Psoas muscle (tissue), 8 donors: Measurements from ENCODE around the gene PPP2R5E. TPM values are rescaled to one million over a fixed set of nuclear protein-coding genes. Genes with fewer than 3 reads are reported as not detected.

Experiments used
- ATAC-seq, 4 donors: fragments of 200-7000 bp; cut with Tn5 transposase; one replicate each; pipeline ENCODE4 v1.9.1; 2020; ENCODE audit warnings: moderate library complexity in 3 of 4, mild to moderate bottlenecking in 2 of 4
- DNase-seq, 2 donors: peaks; one replicate each; pipeline ENCODE4 v3.0.0-alpha.2; 2020
- H3K27ac ChIP-seq: fragments of 200-600 bp; one replicate; pipeline ENCODE4 v1.8.0; 2022
- H3K27me3 ChIP-seq, 3 donors: fragments of 200-600 bp in 1 of 3; one replicate each; pipeline versions ENCODE4 v1.6.1 to v1.8.0; 2013 to 2022; ENCODE audit warnings: low read length in 2 of 3, mild to moderate bottlenecking in 2 of 3, moderate library complexity in 1 of 3; ENCODE audit not compliant: insufficient read depth in 3 of 3
- H3K36me3 ChIP-seq, 2 donors: fragments of 200-600 bp in 1 of 2; one replicate each; pipeline versions ENCODE4 v1.6.1 to v1.8.0; 2013 to 2022; ENCODE audit warnings: low read depth in 1 of 2, mild to moderate bottlenecking in 1 of 2, moderate library complexity in 1 of 2; ENCODE audit not compliant: insufficient read depth in 1 of 2
- H3K4me1 ChIP-seq: fragments of 200-600 bp; one replicate; pipeline ENCODE4 v1.8.0; 2022
- H3K4me3 ChIP-seq: fragments of 200-600 bp; one replicate; pipeline ENCODE4 v1.8.0; 2022; ENCODE audit warnings: mild to moderate bottlenecking
- H3K9me3 ChIP-seq: fragments of 200-600 bp; one replicate; pipeline ENCODE4 v1.8.0; 2022
- CTCF ChIP-seq: fragments of 200-600 bp; IDR thresholded peaks from one replicate; pipeline ENCODE4 v1.8.0; 2022; ENCODE audit warnings: antibody characterized with exemption
- WGBS, 3 donors: extraction: QIAGEN DNeasy Blood & Tissue Kit; methylation state at CpG; one replicate each; pipeline versions ENCODE4 v1.1.6 to v1.1.7; 2013; 5-methylcytosine and 5-hydroxymethylcytosine counted together
- intact Hi-C, 2 donors: fragments of 100-400 bp; cut with DNase I; formaldehyde crosslinking; loops; one replicate each; pipeline versions ENCODE4 v1.11.0 to v1.14.2; 2022
- polyA plus RNA-seq, 3 donors: library from polyadenylated mRNA; stranded (reverse); fragments of 200-250 nt; gene quantifications; one replicate each; pipeline ENCODE4 v1.2.3, GENCODE V29; 2013
- total RNA-seq, 4 donors: library from RNA; stranded (reverse); fragmentation: NEBNext Ultra II Directional in 2 of 4; extraction: Animal tissue kit (Norgen Biotek cat#: 25700) in 2 of 4; gene quantifications; one replicate each; pipeline versions ENCODE4 v1.2.1 to v1.2.4, GENCODE V29; 2021 to 2023
- donor health status: healthy with polysubstance abuse.
- donor health status: DM: no; HTN: no; CAD: no; lungs with moderate emphysema.
- donor health status: Bipolar disorder and iron deficiency.
- donor health status: healthy.
- donor health status: DM: yes; HTN: yes; CAD: no.
- donor health status: DM: no; HTN: no; CAD: no.
- donor health status: DM: no; HTN: no; CAD: no.
- donor health status: DM: yes; HTN: yes; CAD: no.

PPP2R5E gene
- total and polyA plus RNA-seq, 7 donors: 10.8 to 35.0 (median 29.3) TPM

DNA sequence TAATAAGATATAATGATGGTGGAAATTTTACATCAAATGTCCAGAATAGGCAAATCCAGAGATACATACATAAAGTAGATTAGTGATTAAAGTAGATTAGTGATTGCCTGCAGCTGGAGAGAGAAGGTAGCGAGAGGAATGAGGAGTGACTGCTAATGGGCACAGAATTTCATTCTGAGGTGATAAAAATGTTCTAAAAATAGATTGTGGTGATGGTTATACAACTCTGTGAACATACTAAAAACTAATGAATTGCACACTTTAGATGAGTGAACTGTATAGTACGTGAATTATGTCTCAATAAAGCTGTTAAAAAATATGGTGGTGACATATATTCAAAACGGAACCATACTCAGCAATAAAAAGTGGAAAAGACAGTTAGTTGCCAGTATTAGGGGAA, 41.7 kb downstream of the PPP2R5E start:
- Histone ChIP-seq H3K36me3 (no peaks in the 10 kb centered on the region), H3K27me3 (no peaks in the 10 kb centered on the region), H3K4me1 (peaks cover 29% of the 10 kb centered on the region), H3K9me3 (no peaks in the 10 kb centered on the region), H3K4me3 (no peak overlapping the region), H3K27ac (no peak overlapping the region)
- no peak for TF ChIP-seq CTCF
- no peak for DNase-seq
- ATAC-seq: peak in 2 of 4 donors; percentile 24 to 28
- 75 to 93% (median 82%) methylated on average over 3 of the region's 3 CpGs for WGBS, 3 donors
- intact Hi-C loops: no loop called here

DNA sequence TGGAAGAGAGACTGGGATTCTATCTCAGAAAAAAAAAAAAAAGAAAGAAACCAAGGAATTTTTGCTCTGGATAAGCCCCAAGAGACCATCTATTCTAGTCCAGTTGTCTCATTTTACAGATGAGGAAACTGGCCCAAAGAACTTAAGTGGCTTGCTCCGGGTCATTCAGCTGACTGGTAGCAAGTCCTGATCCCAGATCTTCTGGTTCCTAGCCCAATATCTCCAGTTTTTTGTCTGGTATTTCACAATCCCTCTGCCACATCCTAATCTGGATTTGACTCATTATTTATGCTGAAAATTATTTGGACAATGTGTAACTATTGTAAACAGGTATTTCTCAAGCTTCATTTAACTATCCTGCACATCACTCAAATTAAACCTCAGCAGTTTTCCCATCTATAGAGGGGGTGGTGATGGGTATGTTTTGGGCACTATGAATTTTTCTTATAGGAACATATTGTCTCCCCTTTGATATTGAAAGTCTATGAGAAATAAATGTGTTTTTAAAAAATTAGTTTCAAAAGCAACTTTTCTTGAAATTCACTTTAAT, 43.4 kb downstream of the PPP2R5E start:
- WGBS, 3 donors: 18 to 60% (median 23%) methylated on average over 1 of the region's 1 CpG
- peak; percentile 42 to 69 (median 44) for ATAC-seq
- H3K27me3 ChIP-seq: no peaks in the 10 kb centered on the region
- intact Hi-C loops: no loop called here
- no peak overlapping the region for H3K27ac ChIP-seq
- H3K4me3 ChIP-seq: no peak overlapping the region
- no peak for DNase-seq
- TF ChIP-seq CTCF: no peak
- H3K4me1 ChIP-seq: peaks cover 38% of the 10 kb centered on the region
- no peaks in the 10 kb centered on the region for H3K9me3 ChIP-seq
- no peaks in the 10 kb centered on the region for H3K36me3 ChIP-seq

DNA sequence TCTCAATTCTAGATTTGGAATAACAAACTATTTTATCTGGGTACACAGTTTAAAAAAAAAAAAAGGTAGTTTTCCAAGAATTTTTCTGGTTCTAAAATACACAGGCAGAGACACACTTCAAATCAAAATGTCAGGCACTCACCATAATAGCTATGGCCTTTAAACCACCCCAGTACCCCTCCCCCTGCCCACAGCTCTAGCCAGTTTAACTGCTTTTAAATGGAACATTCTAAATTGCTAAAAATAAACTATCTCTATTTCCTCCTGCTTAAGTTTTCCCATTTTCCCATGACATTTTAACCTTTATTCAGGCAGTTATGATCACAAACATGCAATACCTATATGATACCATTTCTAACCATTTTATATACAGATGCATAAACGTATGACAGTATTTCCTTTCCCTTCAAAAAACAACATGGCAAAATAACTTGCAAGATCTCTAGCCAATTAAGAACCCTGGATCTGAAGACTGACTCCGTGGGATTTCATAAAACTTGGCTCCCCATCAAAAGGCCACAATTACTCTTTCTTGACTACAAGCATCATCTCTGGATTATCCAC, 46.3 kb downstream of the PPP2R5E start:
- ATAC-seq (no peak), DNase-seq (no peak)
- H3K36me3 ChIP-seq: no peaks in the 10 kb centered on the region
- peaks cover 47% of the 10 kb centered on the region for H3K4me1 ChIP-seq
- TF ChIP-seq CTCF: no peak
- H3K9me3 ChIP-seq: no peaks in the 10 kb centered on the region
- WGBS, 3 donors: 32 to 49% (median 37%) methylated on average over 2 of the region's 2 CpGs
- no peak overlapping the region for H3K4me3 ChIP-seq
- H3K27me3 ChIP-seq: no peaks in the 10 kb centered on the region
- intact Hi-C loops: no loop called here
- no peak overlapping the region for H3K27ac ChIP-seq

DNA sequence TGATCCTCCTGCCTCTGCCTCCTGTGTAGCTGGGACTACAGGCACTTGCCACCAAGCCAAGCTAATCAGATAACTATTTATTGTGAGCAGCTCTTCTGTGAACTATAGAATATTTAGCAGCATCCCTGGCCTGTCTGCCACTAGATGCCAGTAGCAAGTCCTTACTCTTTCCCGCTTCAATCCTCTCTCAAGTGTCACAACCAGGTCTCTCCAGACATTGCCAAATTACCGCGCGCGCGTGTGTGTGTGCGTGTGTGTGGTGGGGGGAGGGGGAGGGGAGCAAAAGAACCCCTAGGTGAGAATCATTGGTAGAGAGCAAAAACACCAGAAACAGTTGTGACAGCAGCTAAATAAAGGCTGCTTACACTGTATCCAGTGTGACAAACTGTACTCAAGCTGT, 49.9 kb downstream of the PPP2R5E start:
- peak overlapping the region; percentile 56 for H3K27ac ChIP-seq
- 65 to 74% (median 67%) methylated on average over 7 of the region's 7 CpGs for WGBS, 3 donors
- no peaks in the 10 kb centered on the region for H3K27me3 ChIP-seq
- no peak for DNase-seq
- H3K36me3 ChIP-seq: no peaks in the 10 kb centered on the region
- peaks cover 53% of the 10 kb centered on the region for H3K4me1 ChIP-seq
- H3K9me3 ChIP-seq: no peaks in the 10 kb centered on the region
- H3K4me3 ChIP-seq: no peak overlapping the region
- ATAC-seq: peak in 3 of 4 donors; percentile 39 to 62 (median 61)
- intact Hi-C loops: no loop called here
- TF ChIP-seq CTCF: no peak

DNA sequence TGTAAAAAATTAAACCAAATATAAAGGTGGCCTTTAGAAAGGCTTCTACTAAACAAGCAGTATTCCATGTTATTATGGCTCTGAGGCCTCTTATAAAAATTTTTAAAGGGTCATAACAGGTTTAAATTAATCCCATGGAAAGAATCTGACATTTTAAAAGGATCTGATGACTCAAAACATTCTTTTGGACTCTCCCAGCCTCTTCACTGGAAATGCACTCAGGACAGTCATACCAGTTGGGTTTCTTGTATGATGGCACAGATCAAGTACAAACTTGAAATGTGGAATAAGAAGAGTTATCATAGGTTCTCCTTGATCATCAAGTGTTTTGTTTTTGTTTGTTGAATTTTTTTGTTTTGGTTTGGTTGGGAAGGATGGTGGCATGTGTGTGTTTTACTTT, 50.8 kb downstream of the PPP2R5E start:
- ATAC-seq: peak in 3 of 4 donors; percentile 51 to 58 (median 53)
- no peaks in the 10 kb centered on the region for H3K9me3 ChIP-seq

More for the DNA sequence above, 50.8 kb downstream of the PPP2R5E start:
- peaks cover 48% of the 10 kb centered on the region for H3K4me1 ChIP-seq
- H3K27me3 ChIP-seq: no peaks in the 10 kb centered on the region
- no peak overlapping the region for H3K4me3 ChIP-seq
- H3K27ac ChIP-seq: peak overlapping the region; percentile 56
- no peaks in the 10 kb centered on the region for H3K36me3 ChIP-seq
- intact Hi-C loops: no loop called here
- no peak for TF ChIP-seq CTCF
- DNase-seq: no peak
